ENCODE measurements around the gene TRIM73. TPM values are rescaled to one million over a fixed set of nuclear protein-coding genes. Genes with fewer than 3 reads are reported as not detected.
A peak's percentile ranks its signal among the peaks of the same experiment; 100 is the strongest.
"Not testable (repeated sequence)": the region's sequence is repeated elsewhere in the genome, so short reads cannot be mapped to it uniquely, and the experiment has no call there.

TRIM73 gene
- total RNA-seq, 1 experiment from 2014 or later, result 2.5 TPM

GRCh38 chr7:75415428-75415817 lies 20.0 kb downstream of the TRIM73 start:
- not testable (repeated sequence) for DNase-seq (ENCODE audit: low spot score)

- DNase-seq (ENCODE audit: low spot score), result not testable (repeated sequence)
Observed at GRCh38 chr7:75415829-75416373, 20.5 kb downstream of the TRIM73 start.

DNA sequence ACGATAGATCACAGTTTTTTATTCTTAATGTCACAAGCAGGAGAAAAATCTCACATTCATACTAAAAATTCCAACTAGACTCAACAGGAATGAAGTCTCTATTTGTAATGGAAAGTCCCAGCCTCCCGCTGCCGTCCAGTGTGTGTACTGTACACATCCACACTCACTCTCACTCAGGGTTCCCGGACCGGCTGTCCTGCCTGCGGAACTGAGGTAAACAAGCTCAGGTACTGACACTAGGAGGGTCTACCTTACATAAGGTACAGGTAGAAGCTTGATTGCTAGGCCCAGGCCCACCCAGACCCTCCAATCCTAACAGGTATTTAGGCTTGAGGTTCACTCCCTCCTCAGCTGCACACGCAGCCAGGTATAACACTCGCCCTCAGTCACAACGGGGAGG lies 21.4 kb downstream of the TRIM73 start:
- not testable (repeated sequence) for DNase-seq (ENCODE audit: low spot score)

DNA sequence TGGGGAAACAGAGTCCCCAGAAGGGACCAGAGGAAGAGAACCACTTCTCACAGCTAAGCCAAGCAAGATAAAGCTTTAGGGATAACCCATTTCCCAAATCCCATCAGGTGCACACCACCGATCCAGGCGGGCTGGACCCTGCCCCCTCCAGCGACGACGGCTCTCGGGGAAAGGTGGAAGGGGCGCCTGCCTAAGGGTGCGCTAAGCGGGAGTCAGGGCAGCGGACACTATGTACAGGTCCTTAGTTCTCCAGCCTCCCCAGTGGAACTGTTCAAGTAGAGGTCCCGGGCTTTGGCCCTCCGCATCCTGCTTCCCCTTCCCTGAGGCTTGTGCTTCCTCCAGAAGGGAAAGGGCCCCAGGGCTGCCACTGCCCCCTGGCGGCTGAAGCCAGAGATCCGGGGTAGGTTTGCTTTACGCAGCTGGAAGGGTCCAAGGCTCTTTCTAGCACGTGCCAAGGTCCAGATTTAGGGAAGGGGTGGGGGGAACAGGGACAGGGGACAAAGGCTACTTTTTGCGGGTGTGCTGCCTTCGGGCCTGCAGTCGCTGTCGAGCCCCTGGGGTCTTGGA lies 22.9 kb downstream of the TRIM73 start:
- DNase-seq (ENCODE audit: low spot score), result not testable (repeated sequence)

DNA sequence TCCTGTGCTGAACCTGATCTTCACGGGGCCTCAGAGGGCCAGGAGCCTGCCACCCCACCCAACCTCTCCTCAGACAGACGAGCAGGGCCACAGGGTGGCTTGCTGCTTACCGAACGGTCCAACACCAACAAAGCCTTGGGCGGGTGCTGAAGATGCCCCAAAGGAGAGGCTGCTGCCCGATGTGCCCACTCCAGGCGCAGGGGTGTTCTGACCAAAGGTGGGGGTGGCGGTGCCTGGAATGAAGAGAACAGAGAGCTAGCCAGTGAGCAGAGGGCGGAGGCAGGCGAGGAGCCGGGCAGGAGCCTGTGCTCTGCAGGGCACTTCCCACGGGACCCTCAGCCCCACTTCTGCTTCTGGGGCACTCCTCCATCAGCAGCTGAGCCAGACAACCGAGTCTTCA lies 23.8 kb downstream of the TRIM73 start:
- not testable (repeated sequence) for DNase-seq (ENCODE audit: low spot score)

DNA sequence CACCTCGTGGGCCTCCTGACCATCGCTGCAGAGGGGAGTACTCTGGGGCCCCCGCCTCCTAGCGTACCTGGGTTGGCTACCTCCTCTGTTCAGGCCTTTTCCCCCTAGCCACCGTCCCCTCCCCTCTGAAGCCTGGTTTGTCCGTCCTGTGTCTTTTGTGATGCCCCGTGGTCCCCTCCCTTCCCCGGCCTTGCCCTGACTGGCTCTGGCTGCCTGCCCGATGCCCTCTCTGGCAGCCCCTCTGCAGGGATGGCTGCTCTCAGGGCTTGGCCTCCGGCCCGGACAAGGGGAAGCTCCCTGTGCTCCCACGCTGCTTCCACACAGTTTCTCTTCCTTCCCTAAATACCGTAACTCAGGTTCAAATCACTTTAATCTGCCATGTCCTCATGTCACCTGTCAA lies 24.3 kb downstream of the TRIM73 start:
- not testable (repeated sequence) for DNase-seq (ENCODE audit: low spot score)

- DNase-seq (ENCODE audit: low spot score), result not testable (repeated sequence)
Observed at GRCh38 chr7:75420152-75420551, 24.7 kb downstream of the TRIM73 start.

DNA sequence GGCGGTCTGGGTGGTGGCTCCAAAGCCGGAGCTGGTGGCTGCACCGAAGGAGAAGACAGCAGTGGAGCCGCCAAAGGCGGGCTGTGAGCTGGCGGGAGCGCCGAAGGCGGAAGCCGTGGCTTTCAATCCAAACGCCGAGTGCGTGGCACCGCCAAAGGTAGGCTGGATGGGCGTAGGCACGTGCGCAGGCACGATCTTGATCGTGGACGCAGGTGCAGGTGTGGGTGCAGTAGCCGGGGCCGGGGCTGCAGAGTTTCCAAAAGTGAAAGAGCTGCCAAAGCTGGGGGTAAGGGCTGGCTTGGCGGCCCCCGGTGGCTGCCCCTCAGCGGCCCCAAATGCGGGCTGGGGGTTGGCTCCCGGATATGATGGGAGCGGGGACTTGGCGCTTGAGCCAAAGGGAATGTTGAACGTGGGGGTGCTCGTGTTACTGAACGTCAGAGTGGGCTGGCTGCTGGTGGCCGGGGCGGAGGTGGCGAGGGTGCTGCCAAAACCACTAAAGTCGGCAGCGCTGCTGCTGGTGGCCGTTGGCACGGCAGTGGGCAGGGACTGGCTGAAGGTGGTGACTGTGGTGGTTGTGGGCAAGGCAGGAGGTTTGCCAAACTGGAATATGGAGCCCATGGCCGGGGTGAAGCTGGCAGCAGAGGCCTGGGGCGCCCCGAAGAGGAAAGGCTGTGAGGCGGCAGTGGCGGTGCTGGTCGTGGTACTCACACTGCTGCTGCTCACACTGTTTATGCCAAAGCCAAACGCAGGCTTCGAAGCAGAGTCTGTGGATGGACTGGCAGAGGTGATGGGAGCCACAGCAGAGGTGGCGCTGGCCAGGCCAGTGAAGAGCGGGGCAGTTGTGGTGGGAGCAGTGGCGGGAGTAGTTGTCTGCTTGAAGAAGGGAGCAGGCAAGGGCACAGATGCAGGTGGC lies 26.6 kb downstream of the TRIM73 start:
- DNase-seq (ENCODE audit: low spot score), result not testable (repeated sequence)

DNA sequence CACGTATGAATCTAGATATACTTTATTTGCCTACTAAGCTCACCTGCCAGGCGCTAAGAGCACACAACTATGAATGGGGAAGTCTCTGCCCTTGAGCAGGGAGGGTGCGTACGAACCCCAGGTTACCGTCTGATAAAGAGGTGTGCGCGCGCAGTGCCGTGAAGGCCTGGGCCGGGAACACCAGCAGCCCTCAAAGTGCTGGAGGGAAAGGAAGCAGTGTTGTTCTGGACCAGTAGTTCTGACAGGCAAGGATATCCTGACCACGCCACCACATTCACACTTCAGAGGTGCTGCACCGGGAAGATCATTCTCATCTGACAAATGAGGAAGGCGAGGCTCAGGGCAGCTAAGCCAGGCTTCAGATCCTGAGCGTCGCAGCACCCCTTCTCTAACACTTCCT lies 28.1 kb downstream of the TRIM73 start:
- not testable (repeated sequence) for DNase-seq (ENCODE audit: low spot score)

GRCh38 chr7:75439000-75439399 lies 43.6 kb downstream of the TRIM73 start:
- not testable (repeated sequence) for DNase-seq (ENCODE audit: low spot score)

DNA sequence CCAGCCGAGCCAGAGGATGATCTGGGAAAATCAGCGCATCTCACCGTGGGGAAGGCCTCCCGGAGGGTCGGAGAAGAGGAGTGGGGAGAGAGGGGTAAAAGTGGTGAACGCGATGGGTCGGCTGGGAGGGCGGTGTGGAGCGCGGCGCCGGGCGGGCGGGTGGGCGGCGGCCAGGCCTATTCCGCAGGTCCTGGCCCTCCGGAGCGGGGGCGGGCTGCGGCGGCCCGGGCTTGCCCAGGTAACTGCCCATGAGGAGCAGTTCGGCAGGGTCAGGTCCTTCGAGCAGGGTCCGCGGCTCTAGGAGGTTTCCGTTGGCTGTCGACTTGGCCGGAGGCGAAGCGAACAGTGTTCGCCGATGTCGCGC lies 46.7 kb downstream of the TRIM73 start:
- DNase-seq (ENCODE audit: low spot score), result not testable (repeated sequence)

DNA sequence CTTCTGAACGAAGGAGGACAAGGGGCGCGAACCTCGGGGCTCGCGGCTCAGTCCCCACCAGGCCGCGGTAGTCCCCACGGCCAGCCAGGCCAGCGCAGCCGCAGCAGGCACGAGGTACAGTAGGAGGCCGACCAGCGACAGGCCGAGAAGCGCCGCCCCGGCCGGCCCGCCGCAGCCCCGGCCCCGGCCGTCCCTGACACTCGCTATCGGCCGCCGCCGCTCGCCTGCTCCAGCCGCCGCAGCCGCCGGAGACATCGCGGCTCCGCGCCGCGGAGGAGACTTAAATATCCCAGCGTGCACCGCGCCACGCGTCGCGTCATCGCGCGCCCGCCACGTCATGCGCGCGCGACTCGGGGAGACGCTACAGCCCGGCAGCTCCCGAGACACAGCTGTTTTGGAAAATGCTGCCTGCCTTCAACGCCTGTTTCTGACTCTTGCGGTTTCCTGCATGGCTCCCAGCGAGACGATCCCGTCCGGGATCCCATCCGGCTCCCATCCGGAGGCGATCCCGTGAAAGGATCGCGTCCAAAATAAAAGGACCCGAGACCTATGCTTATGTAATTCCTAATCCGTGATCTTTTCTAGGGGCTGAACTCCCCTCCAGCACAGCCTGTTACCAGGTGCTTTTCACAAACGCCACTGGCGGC lies 47.2 kb downstream of the TRIM73 start:
- DNase-seq (ENCODE audit: low spot score), result peak; percentile 51

- not testable (repeated sequence) for DNase-seq (ENCODE audit: low spot score)
Observed at GRCh38 chr7:75449946-75450345, 54.5 kb downstream of the TRIM73 start.

DNA sequence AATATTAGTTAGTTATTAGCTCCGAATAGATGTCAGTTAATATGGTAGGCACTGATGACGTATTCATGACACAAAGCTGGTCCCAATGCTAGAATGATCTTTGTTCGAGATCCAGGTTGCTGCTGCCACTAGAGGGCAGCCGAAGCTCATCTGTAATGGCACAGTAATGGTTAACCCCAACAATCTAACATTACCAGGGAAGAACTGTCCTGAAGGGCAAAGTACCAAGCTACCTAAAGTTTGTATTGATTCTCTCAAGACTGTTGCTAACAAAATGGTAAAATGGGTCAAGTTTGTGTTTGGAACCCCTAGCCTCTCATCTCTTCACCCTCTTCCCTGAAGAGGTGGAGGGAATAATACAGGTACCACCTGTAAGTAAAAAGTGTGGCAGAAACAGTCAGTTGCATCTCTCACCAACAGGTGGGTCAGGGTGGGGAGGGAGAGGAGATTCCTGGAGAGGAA lies 57.1 kb downstream of the TRIM73 start:
- peak; percentile 25 for DNase-seq (ENCODE audit: low spot score)

Small RNAs within 50 kb of the gene (small RNA-seq; reads per million reads assigned to genes)
- not detected for gene RF00019

Other genes starting within 250 kb of the TRIM73 start
- gene POM121C, start 90.7 kb downstream of the TRIM73 start, total RNA-seq (2014; rRNA removed; shearing (Covaris generic)), result 15.6 and 15.9 TPM in 2 replicates
- gene SPDYE5, start 96.7 kb downstream of the TRIM73 start, total RNA-seq (2014; rRNA removed; shearing (Covaris generic)), result not detected in 2 replicates

Measured in HT-29 (cell line).